KMS-11 (cell line): ENCODE data around the gene CADPS2.

Source experiments
- H2AFZ ChIP-seq: fragments of 200-600 bp; sonication (generic); 2 replicates; pipeline ENCODE4 v1.6.1; 2016; ENCODE audit warnings: antibody characterized with exemption, mixed run types, low read depth
- H3K27ac ChIP-seq: fragments of 200-600 bp; sonication (generic); 2 replicates; pipeline ENCODE4 v1.6.1; 2016; ENCODE audit warnings: mild to moderate bottlenecking, mixed run types
- H3K27me3 ChIP-seq: fragments of 200-600 bp; sonication (generic); 2 replicates; pipeline ENCODE4 v1.6.1; 2017; ENCODE audit warnings: mild to moderate bottlenecking, low read depth, mixed run types, moderate library complexity; ENCODE audit not compliant: insufficient read depth
- H3K36me3 ChIP-seq: fragments of 200-600 bp; sonication (generic); 2 replicates; pipeline ENCODE4 v1.6.1; 2017; ENCODE audit warnings: mild to moderate bottlenecking, mixed run types; ENCODE audit not compliant: insufficient read depth
- H3K4me1 ChIP-seq: fragments of 200-600 bp; sonication (generic); 2 replicates; pipeline ENCODE4 v1.6.1; 2016; ENCODE audit warnings: mild to moderate bottlenecking, low read depth, mixed run types; ENCODE audit not compliant: poor library complexity, severe bottlenecking
- H3K4me2 ChIP-seq: fragments of 200-600 bp; sonication (generic); 2 replicates; pipeline ENCODE4 v1.7.0; 2016; ENCODE audit warnings: mild to moderate bottlenecking, mixed run types
- H3K4me3 ChIP-seq: fragments of 200-600 bp; sonication (generic); IDR thresholded peaks from 2 replicates; pipeline ENCODE4 v1.6.1; 2017; ENCODE audit warnings: low read depth, low read length, mixed read lengths; ENCODE audit not compliant: insufficient read depth
- H3K79me2 ChIP-seq: fragments of 200-600 bp; sonication (generic); 2 replicates; pipeline ENCODE4 v1.6.1; 2016; ENCODE audit warnings: low read depth, mixed run types; ENCODE audit not compliant: insufficient read depth
- H3K9ac ChIP-seq: fragments of 200-600 bp; sonication (generic); 2 replicates; pipeline ENCODE4 v1.6.1; 2016; ENCODE audit warnings: mild to moderate bottlenecking, mixed run types
- H4K20me1 ChIP-seq: fragments of 200-600 bp; sonication (generic); 2 replicates; pipeline ENCODE4 v1.6.1; 2016; ENCODE audit warnings: mild to moderate bottlenecking, mixed run types; ENCODE audit not compliant: insufficient read depth
- CTCF ChIP-seq: fragments of 200-600 bp; sonication (generic); conservative IDR thresholded peaks from 2 replicates; pipeline ENCODE4 v1.6.1; 2017; ENCODE audit warnings: low read depth, mild to moderate bottlenecking, antibody characterized with exemption, low read length, moderate library complexity, mixed read lengths

The CADPS2 gene

DNA sequence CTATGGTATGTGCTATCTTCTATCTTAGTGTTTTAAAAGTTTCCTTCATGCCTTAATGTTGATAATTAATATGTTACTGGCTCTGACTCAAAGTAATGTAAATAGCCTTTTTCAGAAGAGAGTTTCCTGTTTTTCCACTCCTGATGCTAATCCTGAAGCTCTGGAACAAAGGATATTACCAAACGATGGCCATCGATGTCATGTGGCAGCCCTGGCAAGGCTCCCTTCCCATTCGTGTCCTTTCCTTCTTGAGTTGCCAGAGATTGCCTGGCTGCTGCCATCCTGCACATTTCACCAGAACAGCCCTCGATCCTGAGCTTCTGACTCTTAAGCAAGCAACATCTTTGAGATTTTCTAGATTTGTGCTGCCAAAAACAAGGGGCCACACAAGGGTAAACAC is 233.4 kb downstream of the CADPS2 start:
- Histone ChIP-seq H3K4me3 (no peak overlapping the region), H3K9ac (no peak overlapping the region), H3K4me2 (no peak overlapping the region), H4K20me1 (no peaks in the 10 kb centered on the region), H3K36me3 (no peaks in the 10 kb centered on the region; the same call in 1 of the 2 replicates), H2AFZ (no peak overlapping the region), H3K4me1 (no peaks in the 10 kb centered on the region), H3K27ac (no peak overlapping the region), H3K79me2 (no peaks in the 10 kb centered on the region), H3K27me3 (no peaks in the 10 kb centered on the region)
- TF ChIP-seq CTCF, result no peak

GRCh38 chr7:122651451-122651850 is 234.8 kb downstream of the CADPS2 start:
- Histone ChIP-seq H3K36me3 (no peaks in the 10 kb centered on the region; the same call in 1 of the 2 replicates), H3K4me1 (no peaks in the 10 kb centered on the region), H3K4me2 (no peak overlapping the region), H3K79me2 (no peaks in the 10 kb centered on the region), H4K20me1 (no peaks in the 10 kb centered on the region), H3K9ac (no peak overlapping the region), H2AFZ (no peak overlapping the region), H3K4me3 (no peak overlapping the region), H3K27me3 (no peaks in the 10 kb centered on the region), H3K27ac (no peak overlapping the region)
- no peak for TF ChIP-seq CTCF

GRCh38 chr7:122643250-122643649 is 243.0 kb downstream of the CADPS2 start:
- Histone ChIP-seq H3K27me3 (no peaks in the 10 kb centered on the region), H3K9ac (no peak overlapping the region), H3K36me3 (no peaks in the 10 kb centered on the region), H4K20me1 (no peaks in the 10 kb centered on the region), H3K79me2 (no peaks in the 10 kb centered on the region), H2AFZ (no peak overlapping the region), H3K27ac (no peak overlapping the region), H3K4me2 (no peak overlapping the region), H3K4me3 (no peak overlapping the region), H3K4me1 (no peaks in the 10 kb centered on the region)
- TF ChIP-seq CTCF, result no peak

DNA sequence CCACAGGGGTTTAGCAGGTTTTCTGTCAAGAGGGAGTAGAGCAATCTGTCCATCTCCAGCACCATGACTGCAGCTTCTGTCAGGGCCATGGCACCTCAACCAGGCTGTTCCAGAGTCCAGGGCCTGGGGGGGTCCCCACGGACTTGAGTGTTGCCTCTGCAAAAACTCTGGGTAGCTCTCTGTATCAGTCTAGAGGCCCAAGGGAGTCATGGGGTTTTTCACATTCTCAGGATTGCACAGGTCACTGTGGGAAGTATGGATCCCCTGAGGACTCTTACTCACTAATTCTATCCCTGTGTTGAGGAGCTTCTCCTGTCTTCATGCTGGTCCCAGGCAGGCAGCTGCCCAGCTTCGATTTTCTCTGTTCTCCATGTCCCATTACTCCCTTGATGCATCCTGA is 247.8 kb downstream of the CADPS2 start:
- H2AFZ ChIP-seq, result no peak overlapping the region
- no peaks in the 10 kb centered on the region for H3K4me1 ChIP-seq
- H4K20me1 ChIP-seq, result no peaks in the 10 kb centered on the region
- no peak overlapping the region for H3K4me2 ChIP-seq
- no peaks in the 10 kb centered on the region for H3K36me3 ChIP-seq
- TF ChIP-seq CTCF, result no peak
- H3K9ac ChIP-seq, result no peak overlapping the region
- no peaks in the 10 kb centered on the region for H3K79me2 ChIP-seq
- H3K27me3 ChIP-seq, result no peaks in the 10 kb centered on the region
- H3K27ac ChIP-seq, result no peak overlapping the region
- H3K4me3 ChIP-seq, result no peak overlapping the region
